ENCODE measurements around the gene YBEY.
A peak's percentile ranks its signal among the peaks of the same experiment; 100 is the strongest.

Gene YBEY

GRCh38 chr21:46284733-46285132 is 1.4 kb upstream of the YBEY start:
- 100% methylated on average over 1 of the region's 1 CpG for WGBS
- no peak overlapping the region for H3K18ac ChIP-seq (ENCODE audit: low read depth in 1 of 2, low read length in 2 of 2)
- H2AFZ ChIP-seq (ENCODE audit: low read depth, low read length), result no peak overlapping the region
- H3K14ac ChIP-seq (ENCODE audit: low read length in 2 of 2), result no peak overlapping the region
- H3K36me3 ChIP-seq (ENCODE audit: control insufficient read depth in 1 of 2, insufficient read depth in 2 of 2, low read depth in 1 of 2, low read length in 2 of 2), result peaks cover 21 to 49% of the 10 kb centered on the region in 2 experiments
- H3K79me1 ChIP-seq (replicated peaks; ENCODE audit: low read length, poor library complexity, severe bottlenecking), result peaks cover 20% of the 10 kb centered on the region
- peak overlapping the region; percentile 96 for H3K9ac ChIP-seq (ENCODE audit: low read length)
- H2BK5ac ChIP-seq (ENCODE audit: low read depth, low read length, poor library complexity, severe bottlenecking), result no peak overlapping the region
- H4K8ac ChIP-seq (ENCODE audit: low read length), result no peak overlapping the region
- no peak overlapping the region for H3K27ac ChIP-seq (ENCODE audit: low read length, poor library complexity, severe bottlenecking)
- no peak overlapping the region for H2BK15ac ChIP-seq (ENCODE audit: low read depth, poor library complexity, severe bottlenecking)
- DNase-seq, result no peak
- H3K4me2 ChIP-seq (ENCODE audit: low read length, poor library complexity, severe bottlenecking), result peak overlapping the region; percentile 65
- H2AK5ac ChIP-seq (ENCODE audit: low read length, severe bottlenecking), result no peak overlapping the region
- H3K9me3 ChIP-seq (ENCODE audit: control insufficient read depth, low read length), result no peaks in the 10 kb centered on the region
- H3K27me3 ChIP-seq (ENCODE audit: control insufficient read depth in 1 of 2, insufficient read depth in 1 of 2, low read length in 2 of 2), result no peaks in the 10 kb centered on the region
- no peak overlapping the region for H3K23ac ChIP-seq (ENCODE audit: low read length in 2 of 2)
- H3K4ac ChIP-seq (ENCODE audit: low read depth in 1 of 2, low read length in 2 of 2), result no peak overlapping the region
- peaks cover 14% of the 10 kb centered on the region for H3K4me1 ChIP-seq (ENCODE audit: control insufficient read depth, insufficient read depth, low read depth, low read length)
- peak overlapping the region in 1 of 2 experiments; percentile 85 for H3K4me3 ChIP-seq (ENCODE audit: insufficient read depth in 1 of 2, low read depth in 1 of 2, low read length in 2 of 2)
- H4K91ac ChIP-seq (ENCODE audit: low read length), result no peak overlapping the region
- no peak overlapping the region for H2BK120ac ChIP-seq (ENCODE audit: low read depth, low read length)
- no peak overlapping the region for H2BK12ac ChIP-seq (ENCODE audit: low read length in 2 of 2)

GRCh38 chr21:46285206-46285661 is 908 bp upstream of the YBEY start, which contains the start of gene MCM3AP:
Gene MCM3AP (minus strand): TSS chr21:46285611. CDS start chr21:46285286, 325 bp downstream.
- 68% methylated on average over 3 of the region's 6 CpGs for WGBS
- Histone ChIP-seq H2BK5ac (ENCODE audit: low read depth, low read length, poor library complexity, severe bottlenecking) (peak within 1 kb of the TSS; percentile 96), H3K4ac (ENCODE audit: low read depth in 1 of 2, low read length in 2 of 2) (peak within 1 kb of the TSS; percentile 91 to 97), H3K27ac (ENCODE audit: low read length, poor library complexity, severe bottlenecking) (peak within 1 kb of the TSS; percentile 96), H3K79me1 (replicated peaks; ENCODE audit: low read length, poor library complexity, severe bottlenecking) (peaks cover 17% of the 10 kb centered on the region), H3K4me3 (ENCODE audit: insufficient read depth in 1 of 2, low read depth in 1 of 2, low read length in 2 of 2) (peak within 1 kb of the TSS; percentile 85 to 97), H2AFZ (ENCODE audit: low read depth, low read length) (peak within 1 kb of the TSS; percentile 91), H3K36me3 (ENCODE audit: control insufficient read depth in 1 of 2, insufficient read depth in 2 of 2, low read depth in 1 of 2, low read length in 2 of 2) (peaks cover 16 to 46% of the 10 kb centered on the region in 2 experiments), H3K27me3 (ENCODE audit: control insufficient read depth in 1 of 2, insufficient read depth in 1 of 2, low read length in 2 of 2) (no peaks in the 10 kb centered on the region), H3K9ac (ENCODE audit: low read length) (peak within 1 kb of the TSS; percentile 96), H2BK15ac (ENCODE audit: low read depth, poor library complexity, severe bottlenecking) (peak within 1 kb of the TSS; percentile 83), H2AK5ac (ENCODE audit: low read length, severe bottlenecking) (no peak within 1 kb of the TSS), H3K4me2 (ENCODE audit: low read length, poor library complexity, severe bottlenecking) (peak within 1 kb of the TSS; percentile 82), H2BK12ac (ENCODE audit: low read length in 2 of 2) (no peak within 1 kb of the TSS), H3K18ac (ENCODE audit: low read depth in 1 of 2, low read length in 2 of 2) (peak within 1 kb of the TSS; percentile 95 to 97), H4K8ac (ENCODE audit: low read length) (peak within 1 kb of the TSS; percentile 96), H3K4me1 (ENCODE audit: control insufficient read depth, insufficient read depth, low read depth, low read length) (peaks cover 15% of the 10 kb centered on the region), H3K9me3 (ENCODE audit: control insufficient read depth, low read length) (no peaks in the 10 kb centered on the region), H3K23ac (ENCODE audit: low read length in 2 of 2) (peak within 1 kb of the TSS in 1 of 2 experiments; percentile 20), H4K91ac (ENCODE audit: low read length) (peak within 1 kb of the TSS; percentile 90), H2BK120ac (ENCODE audit: low read depth, low read length) (peak within 1 kb of the TSS; percentile 99), H3K14ac (ENCODE audit: low read length in 2 of 2) (peak within 1 kb of the TSS; percentile 57 to 98)
- DNase-seq, result no peak

- Histone ChIP-seq H3K36me3 (ENCODE audit: control insufficient read depth in 1 of 2, insufficient read depth in 2 of 2, low read depth in 1 of 2, low read length in 2 of 2) (peaks cover 15 to 42% of the 10 kb centered on the region in 2 experiments), H3K27me3 (ENCODE audit: control insufficient read depth in 1 of 2, insufficient read depth in 1 of 2, low read length in 2 of 2) (no peaks in the 10 kb centered on the region), H2BK15ac (ENCODE audit: low read depth, poor library complexity, severe bottlenecking) (no peak overlapping the region), H3K27ac (ENCODE audit: low read length, poor library complexity, severe bottlenecking) (peak overlapping the region; percentile 96), H2BK5ac (ENCODE audit: low read depth, low read length, poor library complexity, severe bottlenecking) (no peak overlapping the region), H3K18ac (ENCODE audit: low read depth in 1 of 2, low read length in 2 of 2) (peak overlapping the region in 1 of 2 experiments; percentile 6), H3K14ac (ENCODE audit: low read length in 2 of 2) (no peak overlapping the region), H3K4me1 (ENCODE audit: control insufficient read depth, insufficient read depth, low read depth, low read length) (peaks cover 15% of the 10 kb centered on the region), H3K79me1 (replicated peaks; ENCODE audit: low read length, poor library complexity, severe bottlenecking) (peaks cover 20% of the 10 kb centered on the region), H3K23ac (ENCODE audit: low read length in 2 of 2) (no peak overlapping the region), H4K8ac (ENCODE audit: low read length) (no peak overlapping the region), H2AFZ (ENCODE audit: low read depth, low read length) (no peak overlapping the region), H2BK120ac (ENCODE audit: low read depth, low read length) (peak overlapping the region; percentile 79), H4K91ac (ENCODE audit: low read length) (no peak overlapping the region), H2AK5ac (ENCODE audit: low read length, severe bottlenecking) (no peak overlapping the region), H3K9ac (ENCODE audit: low read length) (peak overlapping the region; percentile 96), H3K4me3 (ENCODE audit: insufficient read depth in 1 of 2, low read depth in 1 of 2, low read length in 2 of 2) (peak overlapping the region; percentile 85 to 97), H3K4me2 (ENCODE audit: low read length, poor library complexity, severe bottlenecking) (peak overlapping the region; percentile 45), H3K9me3 (ENCODE audit: control insufficient read depth, low read length) (no peaks in the 10 kb centered on the region), H2BK12ac (ENCODE audit: low read length in 2 of 2) (no peak overlapping the region), H3K4ac (ENCODE audit: low read depth in 1 of 2, low read length in 2 of 2) (peak overlapping the region in 1 of 2 experiments; percentile 17)
- WGBS, result 1% methylated on average over 9 of the region's 16 CpGs
- no peak for DNase-seq
Observed at GRCh38 chr21:46286648-46287002, 483 bp downstream of the YBEY start.

- WGBS, result 93% methylated on average over 9 of the region's 10 CpGs
- Histone ChIP-seq H3K4me3 (ENCODE audit: insufficient read depth in 1 of 2, low read depth in 1 of 2, low read length in 2 of 2) (peak overlapping the region in 1 of 2 experiments; percentile 85), H2BK12ac (ENCODE audit: low read length in 2 of 2) (no peak overlapping the region), H3K27ac (ENCODE audit: low read length, poor library complexity, severe bottlenecking) (no peak overlapping the region), H3K36me3 (ENCODE audit: control insufficient read depth in 1 of 2, insufficient read depth in 2 of 2, low read depth in 1 of 2, low read length in 2 of 2) (peaks cover 18 to 43% of the 10 kb centered on the region in 2 experiments), H3K23ac (ENCODE audit: low read length in 2 of 2) (no peak overlapping the region), H3K14ac (ENCODE audit: low read length in 2 of 2) (no peak overlapping the region), H3K4me2 (ENCODE audit: low read length, poor library complexity, severe bottlenecking) (no peak overlapping the region), H3K9ac (ENCODE audit: low read length) (peak overlapping the region; percentile 96), H2AFZ (ENCODE audit: low read depth, low read length) (no peak overlapping the region), H2BK5ac (ENCODE audit: low read depth, low read length, poor library complexity, severe bottlenecking) (no peak overlapping the region), H3K79me1 (replicated peaks; ENCODE audit: low read length, poor library complexity, severe bottlenecking) (peaks cover 20% of the 10 kb centered on the region), H2BK120ac (ENCODE audit: low read depth, low read length) (no peak overlapping the region), H2AK5ac (ENCODE audit: low read length, severe bottlenecking) (no peak overlapping the region), H3K18ac (ENCODE audit: low read depth in 1 of 2, low read length in 2 of 2) (no peak overlapping the region), H3K27me3 (ENCODE audit: control insufficient read depth in 1 of 2, insufficient read depth in 1 of 2, low read length in 2 of 2) (no peaks in the 10 kb centered on the region), H3K4me1 (ENCODE audit: control insufficient read depth, insufficient read depth, low read depth, low read length) (peaks cover 10% of the 10 kb centered on the region), H2BK15ac (ENCODE audit: low read depth, poor library complexity, severe bottlenecking) (no peak overlapping the region), H4K8ac (ENCODE audit: low read length) (peak overlapping the region; percentile 7), H3K9me3 (ENCODE audit: control insufficient read depth, low read length) (no peaks in the 10 kb centered on the region), H4K91ac (ENCODE audit: low read length) (no peak overlapping the region), H3K4ac (ENCODE audit: low read depth in 1 of 2, low read length in 2 of 2) (no peak overlapping the region)
- no peak for DNase-seq
Observed at GRCh38 chr21:46287541-46287940, 1.4 kb downstream of the YBEY start.
